ENCODE results near the gene SEPSECS.

The SEPSECS gene

GRCh38 chr4:25108556-25108955, 51.7 kb downstream of the SEPSECS start:
- in situ Hi-C loops (cut with HindIII; ENCODE audit: low sequenced_read_pairs), result no loop called here
- TF ChIP-seq CTCF (IDR thresholded peaks at IDR 0.05; ENCODE audit: low read depth, low read length, missing control alignments), result no peak
- no peak overlapping the region for H3K4me3 ChIP-seq (ENCODE audit: low read depth, low read length)
- no peak for DNase-seq (ENCODE audit: low read depth)

GRCh38 chr4:25107827-25108516, 52.3 kb downstream of the SEPSECS start:
- H3K4me3 ChIP-seq (ENCODE audit: low read depth, low read length), result no peak overlapping the region
- no peak for TF ChIP-seq CTCF (IDR thresholded peaks at IDR 0.05; ENCODE audit: low read depth, low read length, missing control alignments)
- no peak for DNase-seq (ENCODE audit: low read depth)
- in situ Hi-C loops (cut with HindIII; ENCODE audit: low sequenced_read_pairs), result no loop called here

DNA sequence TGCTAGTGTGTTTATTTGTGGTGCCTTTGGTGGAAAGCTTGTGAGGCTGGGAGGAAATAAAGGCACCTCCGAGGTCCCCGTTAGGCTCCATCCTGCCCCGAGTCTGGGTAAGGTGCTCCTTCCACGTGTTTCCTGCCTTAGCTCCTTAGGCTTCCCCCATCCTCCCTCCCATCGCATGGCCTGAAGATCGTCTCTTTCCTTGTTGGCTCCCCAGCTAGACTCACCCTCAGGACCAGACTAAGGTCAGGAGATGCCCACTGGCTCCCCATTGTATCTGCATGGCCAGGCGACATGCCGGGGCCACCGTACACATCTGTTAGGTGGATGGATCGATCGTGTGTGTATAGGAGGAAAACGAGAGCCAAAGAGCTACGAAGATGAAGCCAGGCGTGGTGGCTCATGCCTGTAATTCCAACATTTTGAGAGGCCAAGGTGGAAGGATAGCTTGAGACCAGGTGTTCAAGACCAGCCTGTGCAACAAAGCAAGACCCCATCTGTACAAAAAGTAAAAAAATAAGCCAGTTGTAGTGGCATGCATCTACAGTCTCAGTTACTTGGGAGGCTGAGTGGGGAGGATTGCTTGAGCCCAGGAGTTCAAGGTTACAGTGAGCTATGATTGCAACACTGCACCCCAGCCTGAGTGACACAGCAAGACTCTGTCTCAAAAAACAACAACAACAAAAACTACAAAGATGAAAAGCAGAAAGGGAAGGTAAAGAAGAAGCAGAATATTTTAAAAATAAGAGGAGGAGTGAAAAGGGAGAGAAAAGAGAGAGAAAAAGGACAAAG, 53.7 kb downstream of the SEPSECS start:
- H3K4me3 ChIP-seq (ENCODE audit: low read depth, low read length), result no peak overlapping the region
- in situ Hi-C loops (cut with HindIII; ENCODE audit: low sequenced_read_pairs), result no loop called here
- no peak for TF ChIP-seq CTCF (IDR thresholded peaks at IDR 0.05; ENCODE audit: low read depth, low read length, missing control alignments)
- DNase-seq (ENCODE audit: low read depth), result no peak

GRCh38 chr4:25104591-25104990, 55.7 kb downstream of the SEPSECS start:
- no peak for DNase-seq (ENCODE audit: low read depth)
- H3K4me3 ChIP-seq (ENCODE audit: low read depth, low read length), result no peak overlapping the region
- no peak for TF ChIP-seq CTCF (IDR thresholded peaks at IDR 0.05; ENCODE audit: low read depth, low read length, missing control alignments)
- in situ Hi-C loops (cut with HindIII; ENCODE audit: low sequenced_read_pairs), result no loop called here

GRCh38 chr4:25103418-25103817, 56.8 kb downstream of the SEPSECS start:
- TF ChIP-seq CTCF (IDR thresholded peaks at IDR 0.05; ENCODE audit: low read depth, low read length, missing control alignments), result no peak

DNA sequence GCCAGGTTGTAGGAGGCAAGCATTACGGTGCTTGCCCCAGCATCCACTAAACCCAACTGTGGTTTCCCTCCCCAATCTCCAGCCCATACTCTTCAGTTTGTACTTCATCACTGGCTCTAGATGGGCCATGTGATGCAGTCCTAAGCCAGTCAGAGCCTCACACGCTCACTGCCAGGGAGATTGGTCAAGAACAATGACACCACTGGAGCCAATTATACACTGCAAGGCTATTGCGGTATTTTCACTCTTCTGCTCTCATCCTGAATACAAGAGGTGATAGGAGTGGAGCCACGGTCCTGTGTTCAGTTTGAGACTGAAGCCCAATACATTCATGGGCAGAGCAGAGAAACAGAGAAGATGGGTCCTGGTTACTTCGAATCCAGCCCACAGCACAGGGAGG, 58.4 kb downstream of the SEPSECS start:
- in situ Hi-C loops (cut with HindIII; ENCODE audit: low sequenced_read_pairs), result no loop called here
- DNase-seq (ENCODE audit: low read depth), result no peak
- H3K4me3 ChIP-seq (ENCODE audit: low read depth, low read length), result no peak overlapping the region
- TF ChIP-seq CTCF (IDR thresholded peaks at IDR 0.05; ENCODE audit: low read depth, low read length, missing control alignments), result no peak

More at GRCh38 chr4:25103418-25103817, 56.8 kb downstream of the SEPSECS start:
- in situ Hi-C loops (cut with HindIII; ENCODE audit: low sequenced_read_pairs), result no loop called here
- H3K4me3 ChIP-seq (ENCODE audit: low read depth, low read length), result no peak overlapping the region
- DNase-seq (ENCODE audit: low read depth), result no peak

Measured in astrocyte of the cerebellum (primary cell).